H1 (cell line): ENCODE measurements around the gene TNFAIP2. TPM values are rescaled to one million over a fixed set of nuclear protein-coding genes. Genes with fewer than 3 reads are reported as not detected.

Experiments used
- CTCF ChIA-PET: fragments of 300-600 bp; sonication (Branson Sonifier 250); formaldehyde crosslinking; loops from one replicate; lab custom pipeline; 2021; ENCODE audit not compliant: partially characterized antibody; lab: Charles Lee
- POLR2A ChIA-PET: fragments of 300-600 bp; sonication (Branson Sonifier 250); formaldehyde crosslinking; loops from one replicate; lab custom pipeline; 2021; ENCODE audit warnings: inconsistent platforms; ENCODE audit not compliant: partially characterized antibody; lab: Charles Lee
- DNase-seq, 2 experiments: peaks; one replicate each; pipeline versions ENCODE4 v3.0.0 to v3.0.0-alpha.2; 2010 to 2022; ENCODE audit warnings: low spot score in 2 of 2, low read depth in 1 of 2, mixed read lengths in 1 of 2
- FAIRE-seq: peaks from 2 replicates; lab custom pipeline; 2011; peaks lifted over from hg19 to GRCh38; lab: Jason Lieb, UNC
- H2AFZ ChIP-seq: 2 replicates; pipeline ENCODE4 v1.8.1; 2012; ENCODE audit warnings: low read length, inconsistent platforms
- H2AK5ac ChIP-seq: 2 replicates; pipeline ENCODE4 v1.6.1; 2013; ENCODE audit warnings: low read depth, low read length
- H2BK120ac ChIP-seq: replicated peaks from 2 replicates; pipeline ENCODE3; 2013; ENCODE audit warnings: low read depth, low read length, inconsistent platforms
- H2BK12ac ChIP-seq: 2 replicates; pipeline ENCODE4 v1.6.1; 2013; ENCODE audit warnings: low read depth, low read length
- H2BK15ac ChIP-seq: 2 replicates; pipeline ENCODE4 v1.6.1; 2013; ENCODE audit warnings: low read length
- H2BK20ac ChIP-seq: 2 replicates; pipeline ENCODE4 v1.6.1; 2013; ENCODE audit warnings: low read length
- H2BK5ac ChIP-seq: 2 replicates; pipeline ENCODE4 v1.6.1; 2013; ENCODE audit warnings: low read depth, low read length
- H3K14ac ChIP-seq: 2 replicates; pipeline ENCODE4 v1.6.1; 2013; ENCODE audit warnings: inconsistent platforms; ENCODE audit not compliant: insufficient read length
- H3K18ac ChIP-seq: 2 replicates; pipeline ENCODE4 v1.6.1; 2013; ENCODE audit warnings: low read length; ENCODE audit errors: extremely low read depth
- H3K23ac ChIP-seq: 2 replicates; pipeline ENCODE4 v1.6.1; 2013; ENCODE audit warnings: inconsistent platforms; ENCODE audit not compliant: insufficient read length
- H3K23me2 ChIP-seq: 2 replicates; pipeline ENCODE4 v1.6.1; 2013; ENCODE audit warnings: low read depth, low read length
- H3K27ac ChIP-seq: 2 replicates; pipeline ENCODE4 v1.6.1; 2011; ENCODE audit warnings: low read depth, low read length, inconsistent platforms
- H3K27me3 ChIP-seq, 4 experiments: replicated peaks in 1 of 4; 1 replicate in 1 of 4; 2 replicates in 3 of 4; pipeline versions ENCODE4 v1.6.1 to v1.8.1; 2011 to 2013; ENCODE audit warnings: low read length in 3 of 4, mild to moderate bottlenecking in 3 of 4, inconsistent platforms in 2 of 4, mixed read lengths in 2 of 4, moderate library complexity in 1 of 4; ENCODE audit not compliant: control insufficient read depth in 3 of 4, insufficient read depth in 3 of 4; ENCODE audit errors: extremely low read depth in 1 of 4
- H3K36me3 ChIP-seq, 4 experiments: 2 replicates each; pipeline versions ENCODE4 v1.6.1 to v1.8.1; 2011 to 2013; ENCODE audit warnings: mild to moderate bottlenecking in 4 of 4, low read length in 3 of 4, moderate library complexity in 2 of 4, control low read depth in 1 of 4, inconsistent platforms in 1 of 4; ENCODE audit not compliant: insufficient read depth in 4 of 4, control insufficient read depth in 2 of 4
- H3K4ac ChIP-seq: replicated peaks from 2 replicates; pipeline ENCODE3; 2013; ENCODE audit warnings: low read length, low read depth, mixed read lengths, inconsistent platforms; ENCODE audit not compliant: insufficient read length
- H3K4me1 ChIP-seq, 4 experiments: replicated peaks in 1 of 4; 1 replicate in 1 of 4; 2 replicates in 3 of 4; pipeline versions ENCODE4 v1.6.1 to v1.8.1; 2011 to 2013; ENCODE audit warnings: low read length in 3 of 4, inconsistent platforms in 2 of 4, mixed read lengths in 1 of 4; ENCODE audit not compliant: insufficient read depth in 4 of 4, control insufficient read depth in 3 of 4
- H3K4me2 ChIP-seq, 2 experiments: 2 replicates each; pipeline versions ENCODE4 v1.6.1 to v1.8.1; 2011 to 2013; ENCODE audit warnings: low read depth in 2 of 2, low read length in 2 of 2, control low read depth in 1 of 2, inconsistent platforms in 1 of 2, mild to moderate bottlenecking in 1 of 2; ENCODE audit not compliant: insufficient read depth in 1 of 2
- H3K4me3 ChIP-seq, 4 experiments: fragments of 200-600, 300-600 bp in 1 of 4; sonication (generic), shearing (Covaris generic), sonication (Bioruptor Twin) in 1 of 4; 2 replicates each; pipeline versions ENCODE4 v1.5.1 to v1.8.1; 2011 to 2016; ENCODE audit warnings: low read length in 4 of 4, low read depth in 3 of 4, control low read depth in 2 of 4, inconsistent platforms in 2 of 4, mild to moderate bottlenecking in 2 of 4, mixed read lengths in 1 of 4, moderate library complexity in 1 of 4; ENCODE audit not compliant: insufficient read depth in 2 of 4; ENCODE audit errors: extremely low read depth in 1 of 4
- H3K56ac ChIP-seq: replicated peaks from 2 replicates; pipeline ENCODE3; 2013; ENCODE audit warnings: low read depth, mild to moderate bottlenecking, mixed read lengths, low read length, inconsistent platforms; ENCODE audit not compliant: insufficient read length
- H3K79me1 ChIP-seq: 2 replicates; pipeline ENCODE4 v1.6.1; 2013; ENCODE audit warnings: low read depth, low read length, control low read depth
- H3K79me2 ChIP-seq, 2 experiments: 2 replicates each; pipeline versions ENCODE4 v1.6.1 to v1.8.1; 2012 to 2013; ENCODE audit warnings: low read length in 2 of 2, mild to moderate bottlenecking in 2 of 2, inconsistent platforms in 1 of 2; ENCODE audit not compliant: insufficient read depth in 2 of 2, control insufficient read depth in 1 of 2
- H3K9ac ChIP-seq, 4 experiments: replicated peaks in 1 of 4; 1 replicate in 1 of 4; 2 replicates in 3 of 4; pipeline versions ENCODE4 v1.6.1 to v1.8.1; 2011 to 2013; ENCODE audit warnings: low read depth in 3 of 4, low read length in 3 of 4, control low read depth in 2 of 4, mild to moderate bottlenecking in 2 of 4, moderate library complexity in 2 of 4, inconsistent platforms in 1 of 4; ENCODE audit errors: extremely low read depth in 1 of 4
- H3K9me3 ChIP-seq, 2 experiments: 2 replicates each; pipeline versions ENCODE4 v1.6.1 to v1.8.1; 2012 to 2013; ENCODE audit warnings: mild to moderate bottlenecking in 2 of 2, moderate library complexity in 2 of 2, control low read depth in 1 of 2, inconsistent platforms in 1 of 2, low read depth in 1 of 2, low read length in 1 of 2, mixed read lengths in 1 of 2; ENCODE audit not compliant: insufficient read depth in 2 of 2
- H4K20me1 ChIP-seq, 2 experiments: replicated peaks in 1 of 2; 2 replicates each; pipeline versions ENCODE3 to v1.8.1; 2011 to 2013; ENCODE audit warnings: inconsistent platforms in 2 of 2, low read length in 2 of 2, mild to moderate bottlenecking in 1 of 2; ENCODE audit not compliant: insufficient read depth in 2 of 2, control insufficient read depth in 1 of 2
- H4K5ac ChIP-seq: 2 replicates; pipeline ENCODE4 v1.6.1; 2013; ENCODE audit warnings: low read length, low read depth, mixed read lengths, inconsistent platforms; ENCODE audit not compliant: insufficient read length
- H4K8ac ChIP-seq: 2 replicates; pipeline ENCODE4 v1.8.0; 2013; ENCODE audit warnings: mild to moderate bottlenecking, moderate library complexity, low read length, inconsistent platforms; ENCODE audit not compliant: insufficient read depth; ENCODE audit errors: extremely low read depth
- H4K91ac ChIP-seq: replicated peaks from 2 replicates; pipeline ENCODE3; 2013; ENCODE audit warnings: low read length, mixed read lengths, inconsistent platforms; ENCODE audit not compliant: insufficient read length
- BCL11A ChIP-seq, 2 experiments: IDR thresholded peaks; one replicate each; pipeline ENCODE4 v1.6.1; 2011; ENCODE audit warnings: low read depth in 2 of 2, low read length in 2 of 2, mild to moderate bottlenecking in 2 of 2
- KDM1A ChIP-seq: fragments of 200-600, 300-600 bp; sonication (generic); IDR thresholded peaks from 2 replicates; pipeline ENCODE4 v1.7.1; 2016; ENCODE audit warnings: mild to moderate bottlenecking, low read length, borderline replicate concordance
- SAP30 ChIP-seq: fragments of 300-600 bp; sonication (generic); IDR thresholded peaks from 2 replicates; pipeline ENCODE4 v1.7.1; 2012; ENCODE audit warnings: low read length, moderate library complexity, mild to moderate bottlenecking, inconsistent platforms; ENCODE audit not compliant: insufficient read depth, insufficient replicate concordance
- SRF ChIP-seq: IDR thresholded peaks from 2 replicates; pipeline ENCODE4 v1.6.1; 2011; ENCODE audit warnings: mild to moderate bottlenecking, low read depth, low read length, moderate library complexity
- SUZ12 ChIP-seq: fragments of 200-600 bp; sonication (generic); IDR thresholded peaks from 2 replicates; pipeline ENCODE4 v1.6.1; 2012; ENCODE audit warnings: mild to moderate bottlenecking, inconsistent platforms, low read length, moderate library complexity, mixed read lengths
- WGBS, 2 experiments: shearing (Covaris generic) in 1 of 2; methylation state at CpG; one replicate each; pipeline versions ENCODE4 v1.1.6 to v1.1.7; 2013 to 2015; ENCODE audit warnings: low lambda C conversion rate in 2 of 2, mixed read lengths in 2 of 2, inconsistent platforms in 1 of 2, low coverage in 1 of 2, missing lambda C conversion rate in 1 of 2; ENCODE audit not compliant: insufficient replicate concordance in 2 of 2, insufficient coverage in 1 of 2, insufficient read length in 1 of 2; ENCODE audit errors: extremely low coverage in 1 of 2, missing lambda C conversion rate in 1 of 2; 5-methylcytosine and 5-hydroxymethylcytosine counted together
- polyA plus RNA-seq, 7 experiments: library from polyadenylated mRNA; depleted of rRNA in 3 of 7; stranded (reverse) in 5 of 7; unstranded in 2 of 7; fragments of >200 nt in 5 of 7; fragments of 200-250 nt in 2 of 7; gene quantifications; 1 replicate in 5 of 7; 2 replicates in 1 of 7; 4 replicates in 1 of 7; pipeline versions ENCODE4 v1.2.1 to v1.2.3, GENCODE V29; 2011 to 2013; ENCODE audit warnings: missing spikeins in 2 of 7, mixed read lengths in 2 of 7
- total RNA-seq: library from RNA; stranded (reverse); fragmentation: NEBNext Ultra II Directional; extraction: Animal tissue kit (Norgen Biotek cat#: 25700); gene quantifications from 2 replicates; pipeline ENCODE4 v1.2.1, GENCODE V29; 2021
- TF ChIP-seq, protein P1 (sequence below): IDR thresholded peaks from 2 replicates; pipeline ENCODE4 v1.6.1; 2011; ENCODE audit warnings: low read depth, mild to moderate bottlenecking, low read length; ENCODE audit not compliant: insufficient read depth

TNFAIP2 gene
- total and polyA plus RNA-seq, 2 of the 8 experiments (the other 6 are each of a cell fraction or from before 2014, with no cell fraction given): 28.3 to 34.5 TPM

DNA sequence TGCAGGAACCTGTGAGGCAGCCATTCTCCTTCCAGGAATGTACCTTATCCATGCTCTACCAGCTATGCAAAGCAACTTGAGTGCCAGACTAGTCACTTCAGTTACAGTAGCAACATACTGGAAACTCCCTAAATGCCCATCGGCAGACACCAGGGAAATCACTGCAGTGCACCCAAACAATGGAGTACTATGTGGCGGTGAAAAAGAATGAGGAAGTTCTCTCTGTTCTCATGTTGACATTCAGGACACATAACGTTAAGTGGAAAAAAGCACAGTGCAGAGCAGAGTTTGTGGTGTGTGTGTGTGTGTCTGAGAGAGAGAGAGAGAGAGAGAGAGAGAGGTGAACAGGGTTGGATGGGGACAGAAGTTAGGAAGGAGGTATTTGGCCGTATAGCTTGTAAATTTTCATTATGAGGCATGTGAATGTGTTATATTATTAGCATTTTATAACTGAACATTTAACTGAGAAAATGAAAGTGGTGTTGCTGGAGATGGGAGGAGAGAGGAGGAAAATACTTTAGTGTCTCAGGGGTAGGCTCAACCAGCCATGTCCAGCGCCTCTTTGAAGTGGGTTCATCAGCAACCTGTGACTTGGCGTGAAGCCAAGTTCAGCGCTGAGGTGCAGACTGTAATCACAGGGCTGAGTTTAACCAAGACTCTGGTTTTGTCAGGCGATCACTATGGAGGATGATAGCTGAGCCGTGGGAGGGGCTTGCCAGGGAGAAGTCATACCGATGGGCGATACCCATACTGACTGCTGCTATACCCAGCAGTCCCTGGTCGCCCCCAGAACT is 17.3 kb downstream of the TNFAIP2 start:
- Histone ChIP-seq H2BK5ac (no peak overlapping the region), H3K18ac (no peak overlapping the region), H3K79me1 (no peaks in the 10 kb centered on the region), H2BK15ac (no peak overlapping the region; the same call in 1 of the 2 replicates), H4K20me1 (no peaks in the 10 kb centered on the region), H3K9me3 (no peaks in the 10 kb centered on the region), H3K4me1 (peaks cover 0 to 11% (median 6%) of the 10 kb centered on the region in 4 experiments; a peak in 6 of 7 replicates), H3K23me2 (peaks cover 8% of the 10 kb centered on the region; the same call in 1 of the 2 replicates), H3K4me3 (no peak overlapping the region), H3K79me2 (no peaks in the 10 kb centered on the region), H3K4ac (no peak overlapping the region), H3K9ac (no peak overlapping the region), H4K91ac (no peak overlapping the region), H3K27me3 (peaks cover 0 to 23% (median 11%) of the 10 kb centered on the region in 4 experiments; a peak in 6 of 7 replicates), H2BK20ac (no peak overlapping the region), H3K36me3 (no peaks in the 10 kb centered on the region), H2AK5ac (no peak overlapping the region), H4K8ac (no peak overlapping the region), H2AFZ (no peak overlapping the region), H3K23ac (no peak overlapping the region), H2BK120ac (no peak overlapping the region), H3K14ac (no peak overlapping the region), H2BK12ac (no peak overlapping the region; the same call in 1 of the 2 replicates), H3K27ac (no peak overlapping the region), H3K56ac (no peak overlapping the region), H3K4me2 (no peak overlapping the region; a peak in 1 of 4 replicates), H4K5ac (no peak overlapping the region)
- CTCF ChIA-PET: interaction anchor here (0.6 to 10.5 kb wide), 34 partner anchors 9 to 429 kb away, joined by 3 to 147 read pairs (median 4); partner anchors contain the start of genes EXOC3L4 and TNFAIP2
- POLR2A ChIA-PET: interaction anchor here (0.6 to 1.5 kb wide), 4 partner anchors 14 to 1078 kb away, joined by 3 to 10 read pairs (median 3); no protein-coding TSS in a partner anchor
- 64% methylated on average over 11 of the region's 12 CpGs; no CpG with 5 or more reads in 1 of the 2 experiments for WGBS, 2 experiments
- no peak for FAIRE-seq
- DNase-seq: no peak
- TF ChIP-seq KDM1A (no peak), SRF (no peak), SUZ12 (no peak), BCL11A (IDR thresholded peaks at IDR 0.05; ENCODE audit: low read depth in 2 of 2, low read length in 2 of 2) (no peak), SAP30 (no peak)
- TF ChIP-seq, protein P1, sequence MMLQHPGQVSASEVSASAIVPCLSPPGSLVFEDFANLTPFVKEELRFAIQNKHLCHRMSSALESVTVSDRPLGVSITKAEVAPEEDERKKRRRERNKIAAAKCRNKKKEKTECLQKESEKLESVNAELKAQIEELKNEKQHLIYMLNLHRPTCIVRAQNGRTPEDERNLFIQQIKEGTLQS: no peak
